ENCODE measurements around the gene FAN1. TPM values are rescaled to one million over a fixed set of nuclear protein-coding genes. Genes with fewer than 3 reads are reported as not detected.

Gene FAN1
- total RNA-seq, 1 experiment from 2014 or later = 28.2 TPM

DNA sequence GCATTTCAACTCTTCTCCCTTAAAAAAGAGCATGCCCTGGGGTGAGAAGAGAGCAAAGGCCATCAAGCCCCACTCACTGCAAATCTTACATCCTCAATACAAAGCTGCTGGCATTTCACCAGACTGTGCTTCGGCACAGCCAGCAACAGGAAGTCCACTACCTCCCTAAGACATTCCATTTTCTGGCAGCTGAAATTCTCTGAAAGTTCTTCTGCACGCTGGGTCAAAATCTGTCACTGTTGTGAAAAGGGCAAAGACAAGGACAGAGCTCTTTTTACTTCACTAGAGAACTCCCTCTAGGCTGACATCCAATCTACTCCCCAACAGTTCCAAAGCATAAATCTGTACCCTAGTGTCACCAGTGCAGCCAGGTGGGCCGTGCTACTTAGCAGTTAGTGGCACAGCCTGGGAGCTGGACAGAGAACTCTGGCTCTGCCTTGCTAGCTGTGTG is 81.4 kb downstream of the FAN1 start:
- H3K9me3 Mint-ChIP-seq = no peaks in the 10 kb centered on the region
- H3K9me3 ChIP-seq (ENCODE audit: control insufficient read depth, low read depth, low read length) = no peaks in the 10 kb centered on the region
- H2BK120ac ChIP-seq (ENCODE audit: low read depth, low read length, poor library complexity, severe bottlenecking) = no peak overlapping the region
- no peak overlapping the region for H3K4ac ChIP-seq (ENCODE audit: low read depth, low read length)
- H3K4me2 ChIP-seq (ENCODE audit: insufficient read depth, insufficient read length, low read length) = no peak overlapping the region
- H3K27ac ChIP-seq (ENCODE audit: insufficient read length, low read depth, low read length) = no peak overlapping the region
- H4K8ac ChIP-seq (replicated peaks; ENCODE audit: insufficient read length, low read depth, low read length) = no peak overlapping the region
- H3K23ac ChIP-seq (ENCODE audit: insufficient read length, low read depth, low read length) = no peak overlapping the region
- no peak overlapping the region for H4K91ac ChIP-seq (ENCODE audit: insufficient read length, low read depth, low read length)
- no peak overlapping the region for H2BK15ac ChIP-seq (ENCODE audit: low read depth, low read length)
- no peaks in the 10 kb centered on the region for H3K23me2 ChIP-seq (ENCODE audit: insufficient read length, low read depth, low read length, poor library complexity, severe bottlenecking)
- H2AFZ ChIP-seq (ENCODE audit: low read length) = no peak overlapping the region
- H3K9ac ChIP-seq (ENCODE audit: extremely low read depth, insufficient read length, low read length) = no peak overlapping the region
- no peak overlapping the region for H2BK12ac ChIP-seq (ENCODE audit: insufficient read length, low read depth, low read length)
- peaks cover 4 to 12% of the 10 kb centered on the region in 2 experiments for H3K4me1 Mint-ChIP-seq
- no peak overlapping the region for H2AK5ac ChIP-seq (ENCODE audit: insufficient read length, low read length)
- H3K79me1 ChIP-seq (ENCODE audit: insufficient read depth, low read depth, low read length, poor library complexity, severe bottlenecking) = no peaks in the 10 kb centered on the region
- H3K56ac ChIP-seq (ENCODE audit: insufficient read length, low read depth, low read length) = no peak overlapping the region
- H2BK20ac ChIP-seq (ENCODE audit: low read depth, low read length, poor library complexity, severe bottlenecking) = no peak overlapping the region
- no peak overlapping the region for H3K4me3 Mint-ChIP-seq
- no peaks in the 10 kb centered on the region for H3K4me1 ChIP-seq (ENCODE audit: insufficient read depth, low read length)
- H3K36me3 Mint-ChIP-seq (ENCODE audit: insufficient read depth in 1 of 3, low read depth in 3 of 3) = peaks cover 0 to 17% (median 8%) of the 10 kb centered on the region in 3 experiments; a peak in 3 of 7 replicates
- TF ChIP-seq, protein P1, sequence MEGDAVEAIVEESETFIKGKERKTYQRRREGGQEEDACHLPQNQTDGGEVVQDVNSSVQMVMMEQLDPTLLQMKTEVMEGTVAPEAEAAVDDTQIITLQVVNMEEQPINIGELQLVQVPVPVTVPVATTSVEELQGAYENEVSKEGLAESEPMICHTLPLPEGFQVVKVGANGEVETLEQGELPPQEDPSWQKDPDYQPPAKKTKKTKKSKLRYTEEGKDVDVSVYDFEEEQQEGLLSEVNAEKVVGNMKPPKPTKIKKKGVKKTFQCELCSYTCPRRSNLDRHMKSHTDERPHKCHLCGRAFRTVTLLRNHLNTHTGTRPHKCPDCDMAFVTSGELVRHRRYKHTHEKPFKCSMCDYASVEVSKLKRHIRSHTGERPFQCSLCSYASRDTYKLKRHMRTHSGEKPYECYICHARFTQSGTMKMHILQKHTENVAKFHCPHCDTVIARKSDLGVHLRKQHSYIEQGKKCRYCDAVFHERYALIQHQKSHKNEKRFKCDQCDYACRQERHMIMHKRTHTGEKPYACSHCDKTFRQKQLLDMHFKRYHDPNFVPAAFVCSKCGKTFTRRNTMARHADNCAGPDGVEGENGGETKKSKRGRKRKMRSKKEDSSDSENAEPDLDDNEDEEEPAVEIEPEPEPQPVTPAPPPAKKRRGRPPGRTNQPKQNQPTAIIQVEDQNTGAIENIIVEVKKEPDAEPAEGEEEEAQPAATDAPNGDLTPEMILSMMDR (conservative IDR thresholded peaks at IDR 0.05) = no peak
- no peak overlapping the region for H4K5ac ChIP-seq (ENCODE audit: insufficient read length, low read depth, low read length)
- no peak overlapping the region for H2BK5ac ChIP-seq (ENCODE audit: insufficient read length, low read length)
- no peaks in the 10 kb centered on the region for H3K27me3 ChIP-seq (ENCODE audit: insufficient read depth, low read length)
- peak overlapping the region in 1 of 3 experiments; percentile 9; a peak in 2 of 7 replicates for H3K27ac Mint-ChIP-seq
- H3K79me2 ChIP-seq (ENCODE audit: insufficient read depth, low read length) = peaks cover 3% of the 10 kb centered on the region; the same call in 1 of the 2 replicates
- no peak overlapping the region for H3K18ac ChIP-seq (ENCODE audit: insufficient read length, low read depth, low read length)
- DNase-seq = no peak
- no peaks in the 10 kb centered on the region for H3K27me3 Mint-ChIP-seq (ENCODE audit: low read depth)
- no peak overlapping the region for H3T11ph ChIP-seq (ENCODE audit: low read length)
- no peak overlapping the region for H3K14ac ChIP-seq (ENCODE audit: insufficient read depth, low read length)
- no CpG with 5 or more reads among the region's 3 CpGs for WGBS (ENCODE audit: extremely low coverage, insufficient read length, low lambda C conversion rate)
- H4K20me1 ChIP-seq (ENCODE audit: control insufficient read depth, insufficient read depth, insufficient read length) = no peaks in the 10 kb centered on the region

Measured in H9 (cell line).